ENCODE measurements around the gene TOM1L2. TPM values are rescaled to one million over a fixed set of nuclear protein-coding genes. Genes with fewer than 3 reads are reported as not detected.

TOM1L2 gene
- total RNA-seq, 3 donors from 2014 or later (not counting 1 experiment from before 2014, with no cell fraction given): 35.7 to 43.2 (median 35.7) TPM

DNA sequence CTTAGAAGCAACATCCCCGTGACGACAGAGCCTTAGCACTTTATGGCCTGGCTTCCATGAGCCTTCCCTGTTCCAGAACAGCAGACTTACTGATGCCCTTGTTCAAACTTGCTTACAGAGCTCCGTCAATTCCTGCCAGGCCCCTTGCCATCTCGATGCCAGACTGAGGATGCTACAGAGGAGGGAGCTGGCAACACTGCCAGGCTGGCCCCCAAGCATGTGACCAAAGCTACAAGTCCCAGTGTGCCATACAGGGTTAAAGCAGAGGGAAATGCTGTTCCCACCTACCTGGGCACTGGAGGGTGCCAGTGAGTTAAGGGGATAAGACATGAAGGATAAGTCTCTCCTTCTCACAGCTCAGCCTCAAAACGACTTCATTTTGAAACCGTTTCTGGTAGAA, 102.0 kb downstream of the TOM1L2 start:
- H3K4me3 Mint-ChIP-seq: no peak overlapping the region
- DNase-seq (no peak), ATAC-seq (no peak)
- Histone ChIP-seq H3K27ac (ENCODE audit: low read length) (no peak overlapping the region), H3K27me3 (ENCODE audit: control insufficient read depth, insufficient read depth, low read length) (no peaks in the 10 kb centered on the region), H3K4me3 (ENCODE audit: low read length) (no peak overlapping the region), H3K36me3 (ENCODE audit: control insufficient read depth, insufficient read depth, low read length) (peaks cover 20% of the 10 kb centered on the region), H3K9me3 (ENCODE audit: control insufficient read depth, insufficient read depth, low read length) (no peaks in the 10 kb centered on the region), H3K4me1 (ENCODE audit: control insufficient read depth, insufficient read depth, low read length) (no peaks in the 10 kb centered on the region)
- WGBS (ENCODE audit: insufficient coverage): 78% methylated on average over 6 of the region's 6 CpGs
- H3K27ac Mint-ChIP-seq: no peak overlapping the region
- no peaks in the 10 kb centered on the region for H3K4me1 Mint-ChIP-seq
- no peak for TF ChIP-seq CTCF (IDR thresholded peaks at IDR 0.05)
- H3K9me3 Mint-ChIP-seq: no peaks in the 10 kb centered on the region
- peaks cover 5% of the 10 kb centered on the region for H3K36me3 Mint-ChIP-seq
- no peaks in the 10 kb centered on the region for H3K27me3 Mint-ChIP-seq (ENCODE audit: low read depth in 2 of 2)
- intact Hi-C loops (cut with micrococcal nuclease): no loop called here

GRCh38 chr17:17868641-17869522, 103.3 kb downstream of the TOM1L2 start:
- peaks cover 20% of the 10 kb centered on the region for H3K36me3 ChIP-seq (ENCODE audit: control insufficient read depth, insufficient read depth, low read length)
- no peak for ATAC-seq
- H3K9me3 Mint-ChIP-seq: no peaks in the 10 kb centered on the region

GRCh38 chr17:17866897-17867296, 105.3 kb downstream of the TOM1L2 start:
- 99% methylated on average over 4 of the region's 4 CpGs for WGBS (ENCODE audit: insufficient coverage)
- no peaks in the 10 kb centered on the region for H3K27me3 ChIP-seq (ENCODE audit: control insufficient read depth, insufficient read depth, low read length)
- H3K9me3 ChIP-seq (ENCODE audit: control insufficient read depth, insufficient read depth, low read length): no peaks in the 10 kb centered on the region
- peaks cover 20% of the 10 kb centered on the region for H3K36me3 ChIP-seq (ENCODE audit: control insufficient read depth, insufficient read depth, low read length)
- intact Hi-C loops (cut with micrococcal nuclease): no loop called here
- Mint-ChIP-seq H3K27ac (no peak overlapping the region), H3K27me3 (ENCODE audit: low read depth in 2 of 2) (no peaks in the 10 kb centered on the region), H3K9me3 (no peaks in the 10 kb centered on the region), H3K4me3 (no peak overlapping the region), H3K36me3 (peaks cover 5% of the 10 kb centered on the region), H3K4me1 (peaks cover 0 to 6% of the 10 kb centered on the region in 2 donors)
- no peak overlapping the region for H3K27ac ChIP-seq (ENCODE audit: low read length)
- DNase-seq (no peak), ATAC-seq (no peak)
- peaks cover 8% of the 10 kb centered on the region for H3K4me1 ChIP-seq (ENCODE audit: control insufficient read depth, insufficient read depth, low read length)
- H3K4me3 ChIP-seq (ENCODE audit: low read length): no peak overlapping the region
- no peak for TF ChIP-seq CTCF (IDR thresholded peaks at IDR 0.05)

More at GRCh38 chr17:17868641-17869522, 103.3 kb downstream of the TOM1L2 start:
- Histone ChIP-seq H3K4me1 (ENCODE audit: control insufficient read depth, insufficient read depth, low read length) (no peaks in the 10 kb centered on the region), H3K4me3 (ENCODE audit: low read length) (no peak overlapping the region), H3K9me3 (ENCODE audit: control insufficient read depth, insufficient read depth, low read length) (no peaks in the 10 kb centered on the region), H3K27me3 (ENCODE audit: control insufficient read depth, insufficient read depth, low read length) (no peaks in the 10 kb centered on the region), H3K27ac (ENCODE audit: low read length) (no peak overlapping the region)
- no peak for TF ChIP-seq CTCF (IDR thresholded peaks at IDR 0.05)
- WGBS (ENCODE audit: insufficient coverage): 89% methylated on average over 18 of the region's 18 CpGs
- Mint-ChIP-seq H3K4me1 (no peaks in the 10 kb centered on the region), H3K27me3 (ENCODE audit: low read depth in 2 of 2) (no peaks in the 10 kb centered on the region), H3K36me3 (peaks cover 5% of the 10 kb centered on the region), H3K4me3 (no peak overlapping the region), H3K27ac (no peak overlapping the region)
- no peak for DNase-seq
- intact Hi-C loops (cut with micrococcal nuclease): no loop called here

Data from natural killer cell (primary cell).